Immature natural killer cell (primary cell): Measurements from ENCODE around the gene ABCB9. TPM values are rescaled to one million over a fixed set of nuclear protein-coding genes. Genes with fewer than 3 reads are reported as not detected.

Experiments
- DNase-seq, 3 donors: peaks; one replicate each; pipeline ENCODE4 v3.0.0; 2022; ENCODE audit warnings: mixed read lengths in 1 of 3
- H3K27ac Mint-ChIP-seq, 6 donors: one replicate each; pipeline ENCODE4 v1.8.0; 2020; ENCODE audit warnings: mixed read lengths in 6 of 6, mild to moderate bottlenecking in 5 of 6, inconsistent platforms in 4 of 6, moderate library complexity in 3 of 6
- H3K27me3 Mint-ChIP-seq, 3 donors: one replicate each; pipeline ENCODE4 v1.8.0; 2020 to 2021; ENCODE audit warnings: low read depth in 3 of 3, mild to moderate bottlenecking in 3 of 3, mixed read lengths in 3 of 3, moderate library complexity in 3 of 3, inconsistent platforms in 1 of 3
- H3K36me3 Mint-ChIP-seq, 3 donors: one replicate each; pipeline ENCODE4 v1.8.0; 2020; ENCODE audit warnings: mixed read lengths in 3 of 3, inconsistent platforms in 2 of 3, mild to moderate bottlenecking in 2 of 3
- H3K4me1 Mint-ChIP-seq, 2 donors: one replicate each; pipeline ENCODE4 v1.8.0; 2020; ENCODE audit warnings: inconsistent platforms in 2 of 2, mild to moderate bottlenecking in 2 of 2, mixed read lengths in 2 of 2, moderate library complexity in 1 of 2
- H3K4me3 Mint-ChIP-seq, 5 donors: one replicate each; pipeline ENCODE4 v1.8.0; 2020; ENCODE audit warnings: mild to moderate bottlenecking in 5 of 5, mixed read lengths in 5 of 5, inconsistent platforms in 3 of 5, moderate library complexity in 3 of 5
- H3K9me3 Mint-ChIP-seq, 6 donors: one replicate each; pipeline ENCODE4 v1.8.0; 2020; ENCODE audit warnings: mild to moderate bottlenecking in 6 of 6, mixed read lengths in 6 of 6, inconsistent platforms in 4 of 6, moderate library complexity in 3 of 6
- polyA plus RNA-seq, 3 donors: library from polyadenylated mRNA; unstranded; fragments of 300-500 nt; fragmentation: Illumina TruSeq; gene quantifications; one replicate each; pipeline ENCODE4 v1.2.3, GENCODE V29; 2021

Gene ABCB9
- polyA plus RNA-seq, 3 donors from 2014 or later = 0.31 to 0.44 TPM; not detected in 1

DNA sequence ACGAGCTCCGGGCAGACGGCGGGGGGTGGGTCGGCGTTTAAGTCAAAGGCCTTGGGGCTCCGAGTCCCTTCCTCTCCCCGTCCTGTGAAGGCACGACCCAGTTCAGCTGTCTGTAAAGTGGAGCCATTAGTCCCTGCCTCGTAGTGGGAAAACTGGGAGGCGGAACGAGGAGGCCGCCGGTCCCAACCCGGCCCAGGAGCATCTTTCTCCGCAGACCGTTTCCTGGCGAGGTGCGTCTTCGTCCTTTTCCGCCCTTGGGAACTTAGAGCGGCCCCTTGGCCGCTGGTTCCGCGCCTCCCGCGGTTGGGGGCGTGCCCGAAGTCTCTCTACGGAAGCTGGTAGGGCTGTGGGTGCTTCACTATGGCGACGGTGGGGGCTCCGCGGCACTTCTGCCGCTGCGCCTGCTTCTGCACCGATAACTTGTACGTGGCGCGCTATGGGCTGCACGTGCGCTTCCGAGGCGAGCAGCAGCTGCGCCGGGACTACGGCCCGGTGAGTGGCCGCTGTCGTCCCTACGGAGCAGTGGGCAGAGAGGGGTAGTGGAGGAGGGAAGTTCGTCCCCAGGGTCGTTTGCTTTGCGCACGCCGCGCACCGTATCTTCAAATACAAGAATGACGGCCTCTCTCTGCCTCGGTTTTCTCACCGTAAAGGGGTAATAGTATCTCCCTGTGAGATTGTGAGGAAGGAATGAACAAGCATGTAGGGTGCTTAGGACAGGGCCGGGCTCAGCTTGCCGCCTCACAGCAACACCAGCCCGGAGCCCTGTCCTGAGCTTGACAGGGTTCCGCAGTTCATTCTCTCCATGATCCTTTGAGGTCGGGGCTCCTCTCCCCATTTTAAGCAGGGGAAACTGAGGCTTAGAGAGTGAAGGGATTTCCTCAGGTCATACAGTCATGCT, 8.9 kb upstream of the ABCB9 start, which contains the start of gene OGFOD2:
OGFOD2 (plus strand) TSS at position 353 of the 898 bp plus-strand sequence; CDS start at position 361, 8 bp downstream.
- Mint-ChIP-seq H3K27me3 (peaks cover 12 to 19% (median 13%) of the 10 kb centered on the region in 3 donors), H3K4me1 (peaks cover 36 to 41% of the 10 kb centered on the region in 2 donors), H3K27ac (peak within 1 kb of the TSS; percentile 98 to 100 (median 98)), H3K36me3 (no peaks in the 10 kb centered on the region), H3K9me3 (no peaks in the 10 kb centered on the region), H3K4me3 (peak within 1 kb of the TSS; percentile 98 to 99 (median 98))
- peak; percentile 91 to 92 (median 92) for DNase-seq

- Mint-ChIP-seq H3K27ac (peak overlapping the region; percentile 98 to 100 (median 98)), H3K4me3 (peak overlapping the region; percentile 98 to 99 (median 98)), H3K36me3 (no peaks in the 10 kb centered on the region), H3K4me1 (peaks cover 30 to 33% of the 10 kb centered on the region in 2 donors), H3K9me3 (no peaks in the 10 kb centered on the region), H3K27me3 (peaks cover 12 to 15% (median 13%) of the 10 kb centered on the region in 3 donors)
- DNase-seq = peak; percentile 97 to 98 (median 98)
Observed at GRCh38 chr12:122974274-122974891, 8.1 kb upstream of the ABCB9 start.

GRCh38 chr12:122969676-122970075, 3.4 kb upstream of the ABCB9 start:
- Mint-ChIP-seq H3K4me1 (peaks cover 14 to 17% of the 10 kb centered on the region in 2 donors), H3K4me3 (no peak overlapping the region), H3K36me3 (no peaks in the 10 kb centered on the region), H3K27ac (no peak overlapping the region), H3K27me3 (peaks cover 5 to 6% (median 6%) of the 10 kb centered on the region in 3 donors), H3K9me3 (no peaks in the 10 kb centered on the region)
- DNase-seq = no peak

DNA sequence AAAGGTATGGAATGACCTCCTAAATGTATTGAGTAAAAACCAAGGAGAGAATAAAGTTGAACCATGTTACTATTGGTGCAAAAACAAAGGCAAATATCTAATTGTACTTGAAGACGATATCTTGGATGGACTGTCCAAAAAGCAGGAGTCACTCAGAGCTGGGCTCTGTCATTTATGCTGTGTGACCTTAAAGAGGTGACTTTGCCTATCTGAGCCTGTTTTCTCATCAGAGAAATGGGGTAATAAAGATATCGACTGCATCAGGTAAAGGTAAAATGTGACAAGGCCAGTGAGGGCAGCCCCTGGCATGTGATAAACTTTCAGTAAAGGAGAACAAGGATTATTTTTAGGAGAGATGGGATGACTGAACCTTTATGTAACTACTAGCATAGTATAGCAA, 1.8 kb upstream of the ABCB9 start:
- Mint-ChIP-seq H3K27ac (peak overlapping the region in 1 of 6 donors; percentile 44), H3K9me3 (no peaks in the 10 kb centered on the region), H3K27me3 (no peaks in the 10 kb centered on the region), H3K4me3 (no peak overlapping the region), H3K4me1 (peaks cover 6 to 13% of the 10 kb centered on the region in 2 donors), H3K36me3 (no peaks in the 10 kb centered on the region)
- DNase-seq = no peak

DNA sequence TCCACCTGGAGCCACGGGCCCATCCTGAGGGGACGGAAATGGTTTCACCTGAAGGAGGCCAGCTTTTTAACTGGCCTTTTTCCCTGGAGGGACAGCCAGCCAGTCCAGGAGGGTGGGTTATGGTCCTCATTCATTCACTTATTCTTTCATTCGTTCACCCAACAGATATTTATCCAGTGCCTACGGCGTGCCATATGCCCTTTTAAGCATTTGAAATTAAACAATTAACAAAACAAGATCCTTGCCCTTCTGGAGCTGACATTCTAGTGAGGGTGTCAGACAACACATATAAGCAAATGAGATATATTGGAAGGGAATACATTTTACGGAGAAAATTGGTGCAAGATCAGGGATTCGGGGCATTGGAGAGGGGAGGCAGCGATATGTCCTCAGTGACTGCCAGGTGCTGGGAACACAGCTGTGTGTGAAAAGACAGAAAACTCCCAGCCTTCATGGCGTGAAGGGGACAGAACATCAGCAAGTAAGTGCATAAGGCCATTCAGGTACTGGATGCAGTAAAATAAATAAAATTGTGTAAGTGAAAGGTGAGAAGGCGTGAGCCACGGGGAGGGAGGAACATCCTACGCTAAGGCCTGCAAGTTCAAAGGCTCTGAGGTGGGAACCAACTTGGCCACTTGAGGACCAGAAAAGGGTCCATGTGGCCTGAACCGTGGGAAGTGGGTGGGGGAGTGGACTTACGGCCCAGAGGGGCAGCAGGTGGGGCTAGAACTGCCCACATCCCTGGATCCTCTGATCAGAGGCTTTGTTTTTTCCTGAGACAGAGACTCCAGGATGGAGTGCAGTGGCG, 684 bp upstream of the ABCB9 start:
- H3K4me3 Mint-ChIP-seq = peak overlapping the region in 4 of 5 donors; percentile 27 to 65 (median 48)
- H3K27ac Mint-ChIP-seq = peak overlapping the region in 4 of 6 donors; percentile 2 to 80 (median 74)
- H3K27me3 Mint-ChIP-seq = no peaks in the 10 kb centered on the region
- H3K4me1 Mint-ChIP-seq = peaks cover 6 to 11% of the 10 kb centered on the region in 2 donors
- no peaks in the 10 kb centered on the region for H3K36me3 Mint-ChIP-seq
- no peak for DNase-seq
- no peaks in the 10 kb centered on the region for H3K9me3 Mint-ChIP-seq

GRCh38 chr12:122965321-122965751, 927 bp downstream of the ABCB9 start:
- no peak overlapping the region for H3K27ac Mint-ChIP-seq
- H3K36me3 Mint-ChIP-seq = no peaks in the 10 kb centered on the region
- H3K9me3 Mint-ChIP-seq = no peaks in the 10 kb centered on the region
- peaks cover 6 to 11% of the 10 kb centered on the region in 2 donors for H3K4me1 Mint-ChIP-seq
- H3K4me3 Mint-ChIP-seq = peak overlapping the region in 1 of 5 donors; percentile 63
- H3K27me3 Mint-ChIP-seq = no peaks in the 10 kb centered on the region
- no peak for DNase-seq

DNA sequence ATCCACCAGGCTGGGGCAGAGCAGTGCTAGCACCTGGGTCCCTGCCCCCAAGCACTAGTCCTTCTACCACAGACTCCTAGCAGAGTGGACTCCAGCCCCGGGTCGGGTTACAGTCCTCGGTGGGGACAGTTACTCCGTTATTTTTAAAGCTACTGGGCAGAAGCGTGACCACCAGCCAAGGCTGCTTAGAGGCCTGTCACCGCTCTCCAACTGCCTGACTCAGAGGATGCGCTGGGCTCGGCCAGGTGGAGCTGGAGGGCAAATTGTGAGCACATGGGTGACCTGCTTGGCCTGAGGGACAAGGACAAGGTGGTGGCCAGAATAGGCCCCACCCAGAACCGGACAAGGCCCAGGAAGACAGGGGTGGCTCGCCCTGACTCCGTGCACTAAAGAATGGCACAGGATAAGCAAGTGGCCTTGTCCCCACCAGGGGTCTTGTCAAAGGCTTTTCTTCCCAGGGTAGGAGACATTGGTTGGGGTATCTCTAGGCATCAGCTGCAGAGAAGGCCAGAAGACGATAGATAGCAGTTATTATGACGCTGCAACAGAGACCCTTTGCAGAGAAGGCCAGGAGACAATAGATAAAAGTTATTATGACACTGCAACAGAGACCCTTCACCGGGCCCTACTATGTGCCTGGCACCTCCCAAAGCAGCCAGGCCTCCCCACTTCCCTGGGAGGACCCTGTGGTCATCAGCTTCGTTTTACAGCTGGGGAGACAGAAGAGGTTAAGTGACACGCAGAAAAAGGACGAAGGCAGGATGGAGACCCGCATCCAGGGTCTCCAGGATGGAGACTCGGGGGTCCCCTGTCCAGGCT, 1.6 kb downstream of the ABCB9 start:
- Mint-ChIP-seq H3K27ac (peak overlapping the region in 1 of 6 donors; percentile 76), H3K36me3 (no peaks in the 10 kb centered on the region)
- DNase-seq = no peak

GRCh38 chr12:122963941-122964265, 2.4 kb downstream of the ABCB9 start:
- Mint-ChIP-seq H3K4me3 (no peak overlapping the region), H3K36me3 (no peaks in the 10 kb centered on the region), H3K27me3 (no peaks in the 10 kb centered on the region), H3K9me3 (no peaks in the 10 kb centered on the region), H3K4me1 (peaks cover 6 to 11% of the 10 kb centered on the region in 2 donors), H3K27ac (no peak overlapping the region)
- no peak for DNase-seq

More for the DNA sequence above, 1.6 kb downstream of the ABCB9 start:
- no peaks in the 10 kb centered on the region for H3K9me3 Mint-ChIP-seq
- no peaks in the 10 kb centered on the region for H3K27me3 Mint-ChIP-seq
- H3K4me1 Mint-ChIP-seq = peaks cover 6 to 11% of the 10 kb centered on the region in 2 donors
- peak overlapping the region; percentile 55 to 81 (median 71) for H3K4me3 Mint-ChIP-seq

GRCh38 chr12:122961531-122962329, 4.5 kb downstream of the ABCB9 start:
- no peaks in the 10 kb centered on the region for H3K36me3 Mint-ChIP-seq
- DNase-seq = no peak
- H3K4me1 Mint-ChIP-seq = peaks cover 6 to 8% of the 10 kb centered on the region in 2 donors
- H3K27ac Mint-ChIP-seq = no peak overlapping the region
- H3K4me3 Mint-ChIP-seq = no peak overlapping the region
- H3K27me3 Mint-ChIP-seq = no peaks in the 10 kb centered on the region
- no peaks in the 10 kb centered on the region for H3K9me3 Mint-ChIP-seq

DNA sequence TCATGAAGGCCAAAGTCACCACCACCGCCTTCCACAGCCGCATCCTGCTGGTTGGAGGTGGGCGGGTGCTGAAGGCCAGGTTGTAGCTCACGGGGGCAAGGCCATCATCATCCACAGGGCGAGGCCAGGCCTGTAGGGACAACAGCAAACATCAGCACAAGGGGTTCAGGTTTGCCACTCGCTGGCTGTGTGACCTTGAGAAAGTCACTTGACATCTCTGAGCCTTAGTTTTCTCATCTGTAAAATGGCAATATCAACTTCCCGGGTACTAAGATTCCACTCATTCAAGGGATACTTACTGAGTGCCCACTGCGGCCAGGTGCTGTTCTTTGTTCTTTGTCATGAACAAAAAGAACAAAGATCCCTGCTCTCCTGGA, 6.1 kb downstream of the ABCB9 start:
- DNase-seq = no peak
- no peak overlapping the region for H3K4me3 Mint-ChIP-seq
- H3K27ac Mint-ChIP-seq = no peak overlapping the region
- no peaks in the 10 kb centered on the region for H3K27me3 Mint-ChIP-seq
- H3K36me3 Mint-ChIP-seq = no peaks in the 10 kb centered on the region
- peaks cover 5 to 6% of the 10 kb centered on the region in 2 donors for H3K4me1 Mint-ChIP-seq
- no peaks in the 10 kb centered on the region for H3K9me3 Mint-ChIP-seq

DNA sequence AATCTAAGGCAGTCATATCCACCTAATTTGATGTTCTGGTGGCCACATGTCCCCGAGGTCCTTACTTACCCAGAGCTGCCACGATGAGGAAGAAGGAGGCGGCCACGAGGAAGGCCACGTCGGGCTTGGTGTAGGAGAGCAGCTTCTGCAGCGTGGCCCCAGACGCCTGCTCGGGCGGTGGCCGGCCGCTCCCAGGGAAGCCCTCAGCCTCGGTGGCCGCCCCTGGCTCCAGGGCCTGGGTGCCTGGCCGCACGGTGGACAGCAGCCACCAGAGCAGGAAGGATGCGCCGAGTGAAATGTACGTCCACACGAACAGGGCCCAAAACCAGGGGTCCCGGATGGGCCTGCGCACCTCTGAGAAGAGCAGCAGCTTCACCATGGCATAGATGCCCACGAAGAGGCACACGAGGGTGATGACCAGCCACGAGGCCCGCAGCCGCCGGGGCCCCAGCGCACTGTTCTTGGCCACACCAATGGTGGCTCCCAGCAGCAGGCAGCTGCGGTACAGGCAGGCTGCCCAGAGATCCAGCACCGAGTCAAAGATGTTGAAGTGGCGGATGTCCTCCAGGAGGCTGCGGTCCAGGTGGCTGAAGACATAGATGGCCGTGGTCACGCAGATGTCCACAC, 6.6 kb downstream of the ABCB9 start:
- DNase-seq = no peak
- H3K27ac Mint-ChIP-seq = no peak overlapping the region

More for the DNA sequence above, 6.6 kb downstream of the ABCB9 start:
- H3K27me3 Mint-ChIP-seq = no peaks in the 10 kb centered on the region
- no peak overlapping the region for H3K4me3 Mint-ChIP-seq
- H3K9me3 Mint-ChIP-seq = no peaks in the 10 kb centered on the region
- H3K4me1 Mint-ChIP-seq = peaks cover 1 to 2% of the 10 kb centered on the region in 2 donors
- H3K36me3 Mint-ChIP-seq = no peaks in the 10 kb centered on the region
